ENCODE measurements around the gene TLN1. TPM values are rescaled to one million over a fixed set of nuclear protein-coding genes. Genes with fewer than 3 reads are reported as not detected.
A peak's percentile ranks its signal among the peaks of the same experiment; 100 is the strongest.

The TLN1 gene
- polyA plus RNA-seq, 2 of the 4 experiments (the other 2 are of a cell fraction): 65.5 to 108 TPM

GRCh38 chr9:35741740-35742139, 9.7 kb upstream of the TLN1 start:
- TF ChIP-seq ESRRA (IDR thresholded peaks at IDR 0.05; ENCODE audit: borderline replicate concordance, low read length) (no peak), FOSB (CRISPR knock-in tag; IDR thresholded peaks at IDR 0.05) (no peak), CBX8 (IDR thresholded peaks at IDR 0.05) (no peak), RCOR1 (IDR thresholded peaks at IDR 0.05; ENCODE audit: low read depth, low read length) (no peak), HMGXB4 (CRISPR knock-in tag; IDR thresholded peaks at IDR 0.05; ENCODE audit: borderline replicate concordance) (no peak), CHD2 (IDR thresholded peaks at IDR 0.05; ENCODE audit: low read length, partially characterized antibody) (no peak)
- FAIRE-seq (no peak), DNase-seq (ENCODE audit: low read depth in 1 of 2, low spot score in 1 of 2) (no peak), ATAC-seq (no peak; a peak in 1 of 6 replicates)
- Histone ChIP-seq H3K4me3 (no peak overlapping the region), H3K27ac (no peak overlapping the region), H3K4me2 (no peak overlapping the region), H3K9me3 (no peaks in the 10 kb centered on the region), H3K4me1 (peaks cover 13% of the 10 kb centered on the region)
- 93% methylated on average over 7 of the region's 7 CpGs for WGBS (ENCODE audit: missing lambda C conversion rate)
- ChIA-PET CTCF (interaction anchor here (1.0 to 13.6 kb wide), 5 partner anchors 13 to 83 kb away, joined by 3 to 116 read pairs (median 16); partner anchors contain the start of genes CCDC107, CREB3, HINT2 and MSMP), POLR2A (interaction anchor here (0.5 to 2.2 kb wide), 3 partner anchors 9 to 47 kb away, joined by 3 to 8 read pairs (median 6); partner anchors contain the start of genes CREB3 and TLN1)

GRCh38 chr9:35740243-35740642, 8.2 kb upstream of the TLN1 start:
- TF ChIP-seq FOSL2 (IDR thresholded peaks at IDR 0.05) (no peak), FOSL2 (CRISPR knock-in tag; IDR thresholded peaks at IDR 0.05) (no peak), JUN (IDR thresholded peaks at IDR 0.05) (0 out of 5 replicates have a peak, but pooled peaks of 1 of the 2 experiments have one; percentile 21)
- CTCF ChIA-PET: interaction anchor here (1.5 to 13.6 kb wide), 6 partner anchors 6 to 82 kb away, joined by 4 to 116 read pairs (median 42); partner anchors contain the start of genes CCDC107, CREB3, GBA2 and MSMP
- FAIRE-seq (no peak), ATAC-seq (no peak), DNase-seq (ENCODE audit: low read depth in 1 of 2, low spot score in 1 of 2) (no peak)
- H3K4me1 ChIP-seq: peaks cover 3% of the 10 kb centered on the region; the same call in 1 of the 3 replicates
- H3K4me3 ChIP-seq: no peak overlapping the region
- H3K9me3 ChIP-seq: no peaks in the 10 kb centered on the region
- WGBS (ENCODE audit: missing lambda C conversion rate): 93% methylated on average over 6 of the region's 6 CpGs
- POLR2A ChIA-PET: interaction anchor here (0.7 kb wide), 1 partner anchor 8 kb away, joined by 4 read pairs; no protein-coding TSS in a partner anchor
- no peak overlapping the region for H3K27ac ChIP-seq
- no peak overlapping the region for H3K4me2 ChIP-seq

- Histone ChIP-seq H3K27ac (no peak overlapping the region), H3K9me3 (no peaks in the 10 kb centered on the region), H3K4me2 (no peak overlapping the region), H3K4me3 (no peak overlapping the region), H3K4me1 (peaks cover 8% of the 10 kb centered on the region)
- ChIA-PET POLR2A (interaction anchor here (0.6 to 1.1 kb wide), 2 partner anchors 10 to 11 kb away, joined by 3 to 5 read pairs; partner anchors contain the start of genes GBA2 and RGP1), CTCF (interaction anchor here (0.6 to 19.8 kb wide), 10 partner anchors 8 to 126 kb away, joined by 3 to 243 read pairs (median 16); partner anchors contain the start of genes ARHGEF39, CCDC107, CREB3 and GBA2)
- 88% methylated on average over 7 of the region's 7 CpGs for WGBS (ENCODE audit: missing lambda C conversion rate)
- TF ChIP-seq TP53 (CRISPR knock-in tag; IDR thresholded peaks at IDR 0.05) (no peak), RARB (CRISPR knock-in tag; IDR thresholded peaks at IDR 0.05) (no peak), TFCP2L1 (CRISPR knock-in tag; IDR thresholded peaks at IDR 0.05) (no peak), HES2 (IDR thresholded peaks at IDR 0.05) (no peak), REST (IDR thresholded peaks at IDR 0.05) (no peak), JUN (IDR thresholded peaks at IDR 0.05) (no peak), SREBF2 (IDR thresholded peaks at IDR 0.05) (no peak), HDAC2 (IDR thresholded peaks at IDR 0.05) (no peak), NFE2L2 (conservative IDR thresholded peaks at IDR 0.05; ENCODE audit: low read length) (no peak), HMGXB4 (CRISPR knock-in tag; IDR thresholded peaks at IDR 0.05; ENCODE audit: borderline replicate concordance) (no peak), CBX8 (IDR thresholded peaks at IDR 0.05) (no peak), CHD2 (IDR thresholded peaks at IDR 0.05; ENCODE audit: low read length, partially characterized antibody) (no peak), ATOH8 (CRISPR knock-in tag; IDR thresholded peaks at IDR 0.05; ENCODE audit: low read depth) (no peak), E2F6 (IDR thresholded peaks at IDR 0.05; ENCODE audit: borderline replicate concordance, low read depth) (no peak)
- FAIRE-seq: no peak
- no peak for DNase-seq (ENCODE audit: low read depth in 1 of 2, low spot score in 1 of 2)
- no peak for ATAC-seq
Observed at GRCh38 chr9:35738924-35739323, 6.9 kb upstream of the TLN1 start.

Measured in A549 (cell line).